NCI-H510A treated with DMSO at 0.1 percent for 48 hours (cell line): ENCODE results near the gene SLC13A3.

Experiments
- DNase-seq: peaks from one replicate; lab custom pipeline; 2025; lab: John Stamatoyannopoulos, UW

SLC13A3 gene

GRCh38 chr20:46605181-46605580 is 46.1 kb downstream of the SLC13A3 start:
- no peak for DNase-seq

- no peak for DNase-seq
Measured at GRCh38 chr20:46604551-46605133, 46.6 kb downstream of the SLC13A3 start.

GRCh38 chr20:46602429-46602828 is 48.8 kb downstream of the SLC13A3 start:
- no peak for DNase-seq

GRCh38 chr20:46601603-46602122 is 49.6 kb downstream of the SLC13A3 start:
- no peak for DNase-seq

GRCh38 chr20:46600286-46600752 is 50.9 kb downstream of the SLC13A3 start:
- DNase-seq = no peak

- DNase-seq = no peak
Measured at GRCh38 chr20:46599227-46599987, 51.9 kb downstream of the SLC13A3 start.

GRCh38 chr20:46595933-46596332 is 55.3 kb downstream of the SLC13A3 start:
- DNase-seq = no peak

GRCh38 chr20:46594725-46595124 is 56.5 kb downstream of the SLC13A3 start:
- DNase-seq = no peak

- DNase-seq = no peak
Measured at GRCh38 chr20:46592580-46593362, 58.5 kb downstream of the SLC13A3 start.

GRCh38 chr20:46590443-46590842 is 60.8 kb downstream of the SLC13A3 start:
- no peak for DNase-seq

- DNase-seq = no peak
Measured at GRCh38 chr20:46588532-46589511, 62.4 kb downstream of the SLC13A3 start.

- DNase-seq = no peak
Measured at GRCh38 chr20:46587986-46588385, 63.3 kb downstream of the SLC13A3 start.

GRCh38 chr20:46586724-46587123 is 64.5 kb downstream of the SLC13A3 start:
- DNase-seq = no peak

- no peak for DNase-seq
Measured at GRCh38 chr20:46584508-46584907, 66.8 kb downstream of the SLC13A3 start.

GRCh38 chr20:46583411-46584214 is 67.6 kb downstream of the SLC13A3 start:
- DNase-seq = no peak

- DNase-seq = no peak
Measured at GRCh38 chr20:46582648-46583047, 68.6 kb downstream of the SLC13A3 start.

GRCh38 chr20:46581391-46581790 is 69.9 kb downstream of the SLC13A3 start:
- DNase-seq = no peak

- DNase-seq = no peak
Measured at GRCh38 chr20:46580613-46581205, 70.5 kb downstream of the SLC13A3 start.

- DNase-seq = no peak
Measured at GRCh38 chr20:46578745-46579144, 72.5 kb downstream of the SLC13A3 start.

- no peak for DNase-seq
Measured at GRCh38 chr20:46576774-46577395, 74.4 kb downstream of the SLC13A3 start.
